KOPT-K1 (cell line): ENCODE results near the gene PHF12.
"Not testable (repeated sequence)": the region's sequence is repeated elsewhere in the genome, so short reads cannot be mapped to it uniquely, and the experiment has no call there.

Source experiments
- H3K27ac ChIP-seq: fragments of 200-600 bp; sonication (generic); 2 replicates; pipeline ENCODE4 v1.5.1; 2016; ENCODE audit warnings: antibody characterized with exemption, mild to moderate bottlenecking, low read depth, low read length; ENCODE audit not compliant: poor library complexity, severe bottlenecking
- H3K36me3 ChIP-seq: fragments of 200-600 bp; sonication (generic); 2 replicates; pipeline ENCODE4 v1.5.1; 2017; ENCODE audit warnings: antibody characterized with exemption, mild to moderate bottlenecking, low read length, moderate library complexity; ENCODE audit not compliant: insufficient read depth
- H3K9me3 ChIP-seq: fragments of 200-600 bp; sonication (generic); 2 replicates; pipeline ENCODE4 v1.5.1; 2017; ENCODE audit warnings: antibody characterized with exemption, low read length, mild to moderate bottlenecking; ENCODE audit not compliant: insufficient read depth, poor library complexity, severe bottlenecking

PHF12 gene

DNA sequence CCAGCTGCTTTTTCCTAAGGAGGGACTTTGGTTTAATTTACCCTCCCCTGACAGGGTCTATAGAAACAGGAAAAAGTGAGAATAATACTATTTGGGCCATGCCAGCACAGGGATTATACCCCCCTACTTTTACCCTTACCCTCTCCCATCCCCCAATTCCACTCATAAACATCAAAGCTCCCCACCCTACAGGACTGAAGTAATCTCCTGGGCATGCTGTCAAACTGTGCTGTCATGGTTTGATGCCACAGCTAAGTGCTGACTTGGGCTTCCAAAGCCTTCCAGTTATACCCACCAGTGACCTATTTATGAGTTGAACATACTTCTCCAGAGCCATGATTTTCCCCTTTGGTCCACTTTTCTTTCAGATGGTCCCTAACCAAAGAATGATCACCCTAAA, 12.8 kb downstream of the PHF12 start:
- Histone ChIP-seq H3K36me3 (peaks cover 81% of the 10 kb centered on the region), H3K27ac (no peak overlapping the region), H3K9me3 (no peaks in the 10 kb centered on the region)

DNA sequence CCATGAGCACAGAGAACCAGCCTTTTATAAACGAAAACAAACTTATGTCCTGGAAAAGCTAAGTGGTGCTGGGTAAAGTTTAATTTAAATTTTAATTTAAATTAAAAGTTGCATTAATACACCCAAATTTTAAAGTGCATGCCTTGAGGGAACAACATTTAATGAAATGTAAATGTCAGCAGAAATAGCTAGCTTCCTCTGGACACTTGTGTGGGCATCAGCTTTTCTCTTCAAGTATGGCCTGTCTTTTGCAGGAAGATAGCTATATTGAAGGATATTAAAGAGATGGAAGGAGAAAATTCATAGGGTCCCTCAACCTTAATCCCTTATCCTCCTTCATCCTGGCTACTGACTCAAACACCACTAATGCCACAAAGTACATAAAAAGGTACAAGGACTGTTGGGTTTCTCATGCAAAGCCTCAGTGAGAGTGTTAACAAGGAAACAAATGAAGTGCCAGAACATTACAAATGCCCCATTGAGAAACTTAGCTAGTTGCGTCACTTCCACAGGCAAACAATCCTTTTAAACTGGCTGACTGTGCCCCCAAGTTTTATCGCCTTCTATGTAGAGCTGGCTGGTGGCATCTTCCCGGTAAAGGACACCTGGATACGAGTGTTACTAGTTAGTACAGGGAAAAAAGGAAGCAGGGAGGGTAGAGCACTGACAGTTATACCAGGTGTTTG, 14.1 kb downstream of the PHF12 start:
- no peak overlapping the region for H3K27ac ChIP-seq
- no peaks in the 10 kb centered on the region for H3K9me3 ChIP-seq
- H3K36me3 ChIP-seq, result peaks cover 80% of the 10 kb centered on the region

DNA sequence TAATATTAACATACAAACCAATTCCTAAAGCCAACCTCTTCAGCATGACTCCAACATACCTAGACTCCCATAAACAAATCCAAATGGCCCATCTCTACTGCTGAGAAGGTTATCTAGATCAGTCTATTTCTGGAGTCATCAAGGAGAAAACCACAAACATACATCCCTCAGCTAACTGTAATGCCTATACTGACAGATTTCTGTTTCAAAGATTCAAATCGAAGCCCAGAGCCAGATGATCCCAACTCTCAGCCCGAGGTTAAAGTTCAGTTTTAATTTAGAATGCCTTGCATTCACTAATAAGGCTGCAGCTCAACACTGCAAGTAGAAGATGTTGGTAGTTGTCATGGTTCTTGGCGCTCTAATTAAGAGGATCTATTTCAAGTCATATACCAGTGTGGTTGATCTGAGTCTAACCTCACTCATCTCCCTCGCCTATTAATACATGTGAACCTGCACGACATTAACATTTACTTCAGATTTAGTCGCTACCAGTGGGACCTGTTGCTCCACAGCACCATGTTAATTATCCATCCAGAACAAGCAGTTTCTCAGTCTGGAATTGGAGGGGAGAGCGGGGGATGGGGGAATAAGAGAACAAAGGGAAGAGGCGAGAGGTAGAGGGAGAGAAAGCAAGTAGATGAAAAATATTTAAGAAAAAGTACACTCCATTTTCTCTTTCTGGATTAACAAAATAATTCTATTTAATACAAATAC, 15.4 kb downstream of the PHF12 start:
- Histone ChIP-seq H3K27ac (no peak overlapping the region), H3K36me3 (peaks cover 78% of the 10 kb centered on the region), H3K9me3 (no peaks in the 10 kb centered on the region)

DNA sequence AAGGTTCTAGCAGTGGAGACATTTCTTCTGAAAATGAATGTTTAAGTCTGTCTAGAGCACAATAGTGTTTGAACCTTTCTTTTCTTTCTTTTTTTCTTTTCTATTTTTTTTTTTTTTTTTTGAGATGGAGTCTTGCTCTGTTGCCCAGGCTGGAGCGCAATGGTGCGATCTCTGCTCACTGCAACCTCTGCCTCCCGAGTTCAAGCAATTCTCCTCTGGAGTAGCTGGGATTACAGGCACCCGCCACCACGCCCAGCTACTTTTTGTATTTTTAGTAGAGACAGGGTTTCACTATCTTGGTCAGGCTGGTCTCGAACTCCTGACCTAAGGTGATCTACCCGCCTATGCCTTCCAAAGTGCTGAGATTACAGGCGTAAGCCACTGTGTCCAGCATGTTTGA, 16.8 kb downstream of the PHF12 start:
- H3K27ac ChIP-seq, H3K9me3 ChIP-seq: not testable (repeated sequence)
- peaks cover 72% of the 10 kb centered on the region for H3K36me3 ChIP-seq

DNA sequence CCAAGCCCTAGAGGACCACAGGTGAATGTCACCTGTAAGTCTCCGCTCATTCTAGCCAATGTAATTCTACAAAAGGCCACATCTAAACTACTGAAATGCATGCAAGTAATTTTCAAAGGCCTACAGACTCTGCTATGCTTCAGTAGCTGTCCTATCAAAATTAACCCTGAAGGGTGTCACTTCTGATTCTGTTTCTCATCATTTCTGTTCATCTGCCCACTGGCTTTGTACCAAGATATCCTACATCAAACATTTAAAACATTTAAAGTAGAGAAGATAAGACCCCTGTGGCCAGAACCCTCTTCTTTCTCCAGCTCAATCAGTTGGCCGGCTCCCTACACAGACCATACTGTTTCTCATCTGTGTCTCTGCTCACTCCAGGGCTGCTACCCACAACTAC, 21.5 kb downstream of the PHF12 start:
- no peak overlapping the region for H3K27ac ChIP-seq
- H3K9me3 ChIP-seq, result no peaks in the 10 kb centered on the region
- peaks cover 64% of the 10 kb centered on the region for H3K36me3 ChIP-seq

DNA sequence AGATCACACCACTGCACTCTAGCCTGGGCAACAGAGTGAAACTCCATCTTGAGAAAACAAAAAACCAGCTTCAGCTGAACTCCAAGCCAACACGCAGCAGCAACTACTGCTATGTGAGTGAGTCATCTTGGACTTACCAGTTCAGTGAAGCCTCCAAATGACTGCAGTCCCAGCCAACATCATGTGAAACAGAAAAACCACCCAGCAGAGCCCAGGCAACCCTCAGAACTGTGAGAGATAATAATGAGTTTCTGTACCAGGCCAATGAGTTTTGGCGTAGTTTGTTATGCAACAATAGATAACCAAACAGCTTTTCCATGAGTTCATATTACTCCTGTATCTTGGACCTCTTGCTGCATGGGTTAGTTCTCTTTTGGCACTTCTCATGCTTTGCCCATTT, 23.3 kb downstream of the PHF12 start:
- Histone ChIP-seq H3K27ac (no peak overlapping the region), H3K36me3 (peaks cover 70% of the 10 kb centered on the region), H3K9me3 (no peaks in the 10 kb centered on the region)

DNA sequence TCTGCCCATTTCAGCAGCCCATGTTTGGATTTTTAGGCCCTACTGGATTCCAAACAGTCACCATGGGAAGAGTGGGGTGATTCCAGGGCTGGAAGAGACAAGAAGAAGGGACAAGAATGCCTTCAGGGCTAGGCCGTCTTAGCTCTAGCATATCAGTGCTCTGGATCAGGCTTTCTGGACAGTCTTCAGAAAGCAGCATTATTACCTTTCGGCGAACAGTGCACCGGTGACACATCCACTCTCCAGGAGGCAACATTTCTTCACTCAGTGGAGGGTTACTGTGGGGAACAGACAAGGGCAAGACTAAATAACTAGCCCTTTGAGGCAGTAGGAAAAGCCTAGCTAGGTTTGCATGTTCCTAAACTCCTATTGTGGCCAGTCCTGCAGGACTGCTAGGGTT, 24.5 kb downstream of the PHF12 start:
- Histone ChIP-seq H3K27ac (peak overlapping the region; percentile 51), H3K9me3 (no peaks in the 10 kb centered on the region), H3K36me3 (peaks cover 71% of the 10 kb centered on the region)

DNA sequence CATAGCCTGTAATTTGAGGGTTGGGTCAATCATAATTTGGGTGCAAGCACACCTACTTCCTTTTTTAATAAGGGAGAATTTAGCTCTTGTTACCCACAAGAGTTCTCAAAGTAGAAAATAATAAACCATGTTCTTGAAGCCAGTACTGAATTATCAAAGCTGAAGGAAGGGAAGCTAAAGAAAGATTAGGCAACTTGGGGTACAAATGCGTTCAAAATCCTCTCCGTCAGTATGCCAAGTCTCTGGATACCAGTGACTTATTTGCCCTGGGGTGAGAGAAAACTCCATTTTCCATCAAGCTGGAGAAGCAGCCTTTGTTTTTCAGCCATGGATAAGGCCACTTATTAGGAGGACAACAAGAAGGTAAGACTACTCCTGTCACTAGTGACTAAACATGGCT, 25.0 kb downstream of the PHF12 start:
- H3K36me3 ChIP-seq, result peaks cover 72% of the 10 kb centered on the region

DNA sequence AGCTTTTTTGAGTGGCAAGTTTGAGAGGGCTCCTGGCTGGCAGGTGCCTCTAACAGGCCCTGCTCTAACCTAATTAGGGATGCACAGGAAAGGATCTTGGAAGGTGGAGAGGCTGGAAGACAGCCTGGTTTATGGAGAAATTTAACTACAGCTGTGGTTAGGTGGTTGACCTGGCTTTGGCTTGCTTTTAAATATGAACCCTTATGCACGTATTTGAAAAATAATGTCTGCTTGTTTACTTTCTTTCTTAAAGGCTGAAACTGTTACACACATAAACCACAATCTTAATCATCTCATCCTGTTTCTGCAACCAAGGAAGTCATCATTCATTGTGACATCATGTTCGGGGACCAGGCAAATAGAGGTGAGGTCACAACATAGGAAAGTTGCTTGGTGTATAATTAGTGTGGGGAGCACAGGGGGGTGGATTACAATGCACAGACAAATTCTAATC, 25.4 kb downstream of the PHF12 start:
- H3K9me3 ChIP-seq, result no peaks in the 10 kb centered on the region
- peak overlapping the region; percentile 51 for H3K27ac ChIP-seq
- peaks cover 77% of the 10 kb centered on the region for H3K36me3 ChIP-seq

More for the DNA sequence above, 25.0 kb downstream of the PHF12 start:
- H3K9me3 ChIP-seq, result no peaks in the 10 kb centered on the region
- peak overlapping the region; percentile 51 for H3K27ac ChIP-seq

DNA sequence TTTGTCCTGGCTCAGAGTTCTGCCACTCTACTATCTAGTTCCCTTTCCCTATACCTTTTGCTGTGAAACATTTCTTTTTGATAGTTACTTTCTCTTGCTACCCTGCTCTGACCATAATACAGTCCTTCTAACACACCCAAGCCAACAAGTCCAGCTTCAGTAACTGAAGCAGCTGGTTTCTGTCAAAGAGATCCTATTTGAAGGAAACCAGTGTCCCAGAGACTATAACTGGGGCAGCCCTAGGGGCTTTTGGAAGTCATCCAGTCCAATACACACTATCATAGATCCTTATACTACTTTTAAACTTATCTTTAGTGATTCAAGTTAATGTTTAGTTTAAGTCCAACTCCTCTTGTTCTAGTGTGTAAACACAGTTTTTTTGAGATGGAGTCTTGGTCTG, 31.1 kb downstream of the PHF12 start:
- H3K9me3 ChIP-seq, result no peaks in the 10 kb centered on the region
- peaks cover 97% of the 10 kb centered on the region for H3K36me3 ChIP-seq
- H3K27ac ChIP-seq, result no peak overlapping the region

DNA sequence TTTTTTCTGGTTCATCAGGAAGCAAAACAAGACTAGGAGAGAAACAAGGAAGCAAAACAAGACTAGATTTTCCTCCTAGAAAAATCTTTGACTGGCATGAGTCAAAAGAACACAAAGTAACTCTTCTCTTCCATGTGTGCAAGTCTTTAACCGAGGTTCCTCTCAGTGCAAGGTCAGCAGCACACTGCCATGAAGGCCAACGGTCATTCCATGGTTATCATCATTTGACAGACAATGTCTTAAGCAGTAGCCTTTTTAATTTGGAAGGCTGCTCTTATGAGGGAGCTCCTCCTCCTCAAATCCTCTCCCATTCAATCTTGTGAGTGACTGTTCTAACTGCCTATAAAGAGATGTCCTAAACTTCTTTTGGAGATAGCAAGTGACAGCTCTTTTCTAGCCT, 33.0 kb downstream of the PHF12 start:
- H3K27ac ChIP-seq, result no peak overlapping the region
- H3K36me3 ChIP-seq, result peaks cover 98% of the 10 kb centered on the region
- no peaks in the 10 kb centered on the region for H3K9me3 ChIP-seq

DNA sequence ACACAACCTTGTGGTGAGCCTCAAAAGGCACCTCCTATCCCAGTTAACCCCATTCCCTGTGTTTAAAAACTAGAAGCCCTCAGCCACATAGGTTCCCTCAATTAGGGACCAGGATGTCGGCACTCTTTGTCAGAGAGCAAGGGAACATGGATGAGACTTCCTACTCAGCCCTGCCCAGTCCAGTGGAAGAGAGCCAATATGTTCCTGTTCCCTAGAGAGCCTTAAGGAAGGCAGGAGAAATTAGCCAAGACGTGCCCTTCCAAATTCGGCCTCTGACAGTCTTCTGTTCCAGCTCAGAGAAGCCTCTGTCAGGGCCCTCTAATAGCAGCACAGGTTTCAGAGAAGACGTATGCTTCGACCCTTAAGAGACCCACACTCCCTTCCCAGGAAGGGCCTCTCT, 33.9 kb downstream of the PHF12 start:
- no peak overlapping the region for H3K27ac ChIP-seq
- H3K36me3 ChIP-seq, result peaks cover 98% of the 10 kb centered on the region
- H3K9me3 ChIP-seq, result no peaks in the 10 kb centered on the region

DNA sequence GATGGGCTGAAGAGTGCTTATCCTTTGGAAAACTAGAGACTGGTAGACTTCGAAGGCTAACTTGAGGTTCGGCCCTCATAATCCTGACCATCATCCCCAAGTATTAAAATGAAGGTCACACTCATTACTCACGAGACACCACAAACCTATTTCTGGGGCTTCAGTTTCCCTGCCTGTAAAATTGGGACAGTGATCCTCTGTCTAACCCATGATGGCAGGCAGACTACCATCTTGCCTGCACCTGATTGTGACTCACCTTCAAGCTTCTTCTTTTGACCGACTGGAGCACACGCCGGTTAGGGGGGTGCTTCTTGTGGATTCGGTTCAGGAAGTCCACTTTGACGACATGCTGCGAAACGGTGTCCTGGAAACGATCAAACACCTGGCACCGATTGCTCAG, 34.3 kb downstream of the PHF12 start:
- H3K36me3 ChIP-seq, result peaks cover 98% of the 10 kb centered on the region
- no peak overlapping the region for H3K27ac ChIP-seq
- H3K9me3 ChIP-seq, result no peaks in the 10 kb centered on the region

DNA sequence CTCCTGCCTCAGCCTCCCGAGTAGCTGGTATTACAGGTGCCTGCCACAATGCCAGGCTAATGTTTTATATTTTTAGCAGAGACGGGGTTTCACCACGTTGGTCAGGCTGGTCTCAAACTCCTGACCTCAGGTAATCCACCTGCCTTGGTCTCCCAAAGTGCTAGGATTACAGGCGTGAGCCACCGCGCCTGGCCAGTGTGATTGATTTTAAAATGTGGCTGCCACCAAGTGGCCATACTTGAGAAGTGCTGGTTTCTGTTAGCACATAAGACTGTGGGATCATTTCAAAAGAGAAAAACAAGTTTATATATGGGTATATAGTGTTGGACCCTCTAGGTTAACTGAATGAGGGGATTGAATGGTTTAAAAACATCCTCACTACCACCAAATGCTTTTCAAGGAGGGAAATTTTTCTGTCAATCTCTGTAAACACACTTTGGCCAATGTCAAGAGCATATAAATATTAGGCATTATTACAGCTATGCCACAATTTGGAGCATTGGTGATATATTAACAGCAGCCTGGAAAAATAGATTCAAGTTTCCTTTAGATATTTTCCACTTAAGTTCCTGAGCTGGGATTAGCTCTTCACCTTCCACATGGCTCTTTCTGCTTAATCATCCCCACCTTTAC, 34.9 kb downstream of the PHF12 start:
- no peak overlapping the region for H3K27ac ChIP-seq
- H3K9me3 ChIP-seq, result no peaks in the 10 kb centered on the region
- H3K36me3 ChIP-seq, result peaks cover 98% of the 10 kb centered on the region

DNA sequence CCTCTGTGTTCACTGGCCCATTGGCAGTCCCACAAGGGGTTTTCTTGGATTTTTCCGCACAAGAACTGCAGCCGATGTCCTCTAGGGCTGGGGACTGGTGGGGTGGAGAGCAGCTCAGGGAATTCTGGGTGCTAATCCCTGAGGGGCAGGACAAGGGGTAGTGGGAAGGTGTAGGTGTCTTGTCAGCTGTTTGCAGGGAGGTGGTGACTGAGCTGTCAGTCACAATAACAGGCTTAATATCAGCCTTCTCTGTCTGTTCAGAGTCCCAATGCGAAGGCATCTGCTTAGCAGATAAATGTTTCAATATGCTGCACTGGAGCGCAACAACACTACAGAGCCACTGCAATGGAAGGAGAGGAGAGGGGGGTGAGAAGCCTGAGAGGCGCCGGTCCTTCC, 38.4 kb downstream of the PHF12 start:
- H3K9me3 ChIP-seq, result no peaks in the 10 kb centered on the region
- no peak overlapping the region for H3K27ac ChIP-seq
- peaks cover 100% of the 10 kb centered on the region for H3K36me3 ChIP-seq
